NB4 (cell line): ENCODE results near the gene ENTPD3.

ENCODE experiments used
- MYC ChIP-seq: IDR thresholded peaks from 2 replicates; pipeline ENCODE4 v1.6.1; 2011; ENCODE audit warnings: low read depth, low read length
- TF ChIP-seq, protein P1 (sequence below): IDR thresholded peaks from one replicate; pipeline ENCODE4 v1.5.1; 2012; ENCODE audit warnings: low read depth, low read length
- TF ChIP-seq, protein P2 (sequence below): IDR thresholded peaks from 2 replicates; pipeline ENCODE4 v1.6.1; 2011; ENCODE audit warnings: low read depth, low read length

DNA sequence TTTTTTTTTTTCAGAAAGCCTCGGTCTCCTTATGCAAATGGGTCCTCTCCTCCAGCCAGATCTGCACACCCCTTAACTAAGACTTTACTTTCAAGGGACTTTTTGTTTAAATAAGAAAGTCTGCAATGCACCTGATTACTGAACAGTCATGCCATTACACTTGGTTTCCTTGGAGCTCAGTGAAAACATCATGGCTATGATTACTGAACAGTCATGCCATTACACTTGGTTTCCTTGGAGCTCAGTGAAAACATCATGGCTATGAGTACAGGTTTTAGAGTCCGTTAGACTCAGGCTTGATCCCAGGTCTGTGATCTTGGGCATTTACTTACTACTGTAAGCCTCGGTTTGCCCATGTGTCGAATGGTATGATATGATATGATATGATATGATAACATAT lies 10.1 kb downstream of the ENTPD3 start:
- TF ChIP-seq, protein P1, sequence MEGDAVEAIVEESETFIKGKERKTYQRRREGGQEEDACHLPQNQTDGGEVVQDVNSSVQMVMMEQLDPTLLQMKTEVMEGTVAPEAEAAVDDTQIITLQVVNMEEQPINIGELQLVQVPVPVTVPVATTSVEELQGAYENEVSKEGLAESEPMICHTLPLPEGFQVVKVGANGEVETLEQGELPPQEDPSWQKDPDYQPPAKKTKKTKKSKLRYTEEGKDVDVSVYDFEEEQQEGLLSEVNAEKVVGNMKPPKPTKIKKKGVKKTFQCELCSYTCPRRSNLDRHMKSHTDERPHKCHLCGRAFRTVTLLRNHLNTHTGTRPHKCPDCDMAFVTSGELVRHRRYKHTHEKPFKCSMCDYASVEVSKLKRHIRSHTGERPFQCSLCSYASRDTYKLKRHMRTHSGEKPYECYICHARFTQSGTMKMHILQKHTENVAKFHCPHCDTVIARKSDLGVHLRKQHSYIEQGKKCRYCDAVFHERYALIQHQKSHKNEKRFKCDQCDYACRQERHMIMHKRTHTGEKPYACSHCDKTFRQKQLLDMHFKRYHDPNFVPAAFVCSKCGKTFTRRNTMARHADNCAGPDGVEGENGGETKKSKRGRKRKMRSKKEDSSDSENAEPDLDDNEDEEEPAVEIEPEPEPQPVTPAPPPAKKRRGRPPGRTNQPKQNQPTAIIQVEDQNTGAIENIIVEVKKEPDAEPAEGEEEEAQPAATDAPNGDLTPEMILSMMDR: no peak
- TF ChIP-seq, protein P2, sequence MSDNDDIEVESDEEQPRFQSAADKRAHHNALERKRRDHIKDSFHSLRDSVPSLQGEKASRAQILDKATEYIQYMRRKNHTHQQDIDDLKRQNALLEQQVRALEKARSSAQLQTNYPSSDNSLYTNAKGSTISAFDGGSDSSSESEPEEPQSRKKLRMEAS: no peak
- no peak for TF ChIP-seq MYC
